SU-DHL-6 (cell line): ENCODE results near the gene NUP62.
"Not testable (repeated sequence)": the region's sequence is repeated elsewhere in the genome, so short reads cannot be mapped to it uniquely, and the experiment has no call there.

ENCODE experiments used
- H2AFZ ChIP-seq: fragments of 200-600 bp; sonication (generic); 2 replicates; pipeline ENCODE4 v1.6.1; 2014; ENCODE audit warnings: low read depth, mild to moderate bottlenecking, moderate library complexity, mixed read lengths, antibody characterized with exemption, low read length; ENCODE audit not compliant: severe bottlenecking
- H3F3A ChIP-seq: fragments of 200-600 bp; shearing (Covaris generic); 2 replicates; pipeline ENCODE4 v1.6.0; 2016; ENCODE audit warnings: antibody characterized with exemption, mild to moderate bottlenecking; ENCODE audit not compliant: insufficient read depth
- H3K27ac ChIP-seq: fragments of 200-600 bp; sonication (generic); 2 replicates; pipeline ENCODE4 v1.5.1; 2016; ENCODE audit warnings: low read depth, mild to moderate bottlenecking, low read length, moderate library complexity, mixed read lengths
- H3K27me3 ChIP-seq: fragments of 200-600 bp; sonication (generic), shearing (Covaris generic); 2 replicates; pipeline ENCODE4 v1.6.0; 2014; ENCODE audit warnings: mild to moderate bottlenecking, low read length
- H3K36me3 ChIP-seq: fragments of 200-600 bp; sonication (generic); 2 replicates; pipeline ENCODE4 v1.6.1; 2014; ENCODE audit warnings: mild to moderate bottlenecking, low read length, mixed read lengths
- H3K4me2 ChIP-seq: fragments of 300-600, 200-600 bp; shearing (Covaris generic), sonication (generic); 2 replicates; pipeline ENCODE4 v1.6.0; 2014; ENCODE audit warnings: low read length, low read depth, mild to moderate bottlenecking; ENCODE audit not compliant: poor library complexity, severe bottlenecking
- H3K4me3 ChIP-seq: fragments of 200-600 bp; sonication (generic); 2 replicates; pipeline ENCODE4 v1.5.1; 2014; ENCODE audit warnings: antibody characterized with exemption, low read length, mild to moderate bottlenecking, mixed read lengths; ENCODE audit not compliant: insufficient read depth, poor library complexity, severe bottlenecking
- H3K79me2 ChIP-seq: fragments of 200-600 bp; sonication (generic); 2 replicates; pipeline ENCODE4 v1.6.1; 2014; ENCODE audit warnings: mild to moderate bottlenecking, low read length, moderate library complexity; ENCODE audit not compliant: insufficient read depth
- H3K9ac ChIP-seq: fragments of 200-600 bp; sonication (generic); 2 replicates; pipeline ENCODE4 v1.7.0; 2014; ENCODE audit warnings: mild to moderate bottlenecking, low read length
- H3K9me2 ChIP-seq: fragments of 200-600 bp; sonication (generic); replicated peaks from 2 replicates; pipeline ENCODE4 v1.6.1; 2014; ENCODE audit warnings: low read length; ENCODE audit not compliant: insufficient read depth
- H3K9me3 ChIP-seq: fragments of 200-600 bp; sonication (generic); 2 replicates; pipeline ENCODE4 v1.6.1; 2014; ENCODE audit warnings: low read length, mixed read lengths; ENCODE audit not compliant: insufficient read depth
- H4K20me1 ChIP-seq: fragments of 200-600 bp; sonication (generic); 2 replicates; pipeline ENCODE4 v1.6.1; 2014; ENCODE audit warnings: low read depth, mild to moderate bottlenecking, antibody characterized with exemption, low read length, moderate library complexity, mixed read lengths
- CTCF ChIP-seq: fragments of 200-600 bp; sonication (generic); IDR thresholded peaks from one replicate; pipeline ENCODE4 v1.5.1; 2017; ENCODE audit warnings: antibody characterized with exemption, mild to moderate bottlenecking, low read length, moderate library complexity; ENCODE audit not compliant: insufficient read depth, poor library complexity, severe bottlenecking
- EZH2phosphoT487 ChIP-seq: fragments of 200-600 bp; sonication (generic), shearing (Covaris generic); conservative IDR thresholded peaks from 2 replicates; pipeline ENCODE4 v1.6.1; 2018; ENCODE audit warnings: mild to moderate bottlenecking, antibody characterized with exemption, low read length, moderate library complexity, mixed read lengths

The NUP62 gene

GRCh38 chr19:49968279-49968922 lies 39.1 kb upstream of the NUP62 start:
- H4K20me1 ChIP-seq: no peaks in the 10 kb centered on the region
- H3K9me2 ChIP-seq: no peaks in the 10 kb centered on the region
- H2AFZ ChIP-seq: no peak overlapping the region
- H3K4me2 ChIP-seq: no peak overlapping the region
- no peak overlapping the region for H3K4me3 ChIP-seq
- no peaks in the 10 kb centered on the region for H3K79me2 ChIP-seq
- H3K27me3 ChIP-seq: no peaks in the 10 kb centered on the region
- no peaks in the 10 kb centered on the region for H3K36me3 ChIP-seq
- H3K27ac ChIP-seq: no peak overlapping the region
- no peaks in the 10 kb centered on the region for H3K9me3 ChIP-seq
- no peak overlapping the region for H3K9ac ChIP-seq
- no peak for TF ChIP-seq CTCF
- no peak for TF ChIP-seq EZH2phosphoT487
- no peaks in the 10 kb centered on the region for H3F3A ChIP-seq

- H4K20me1 ChIP-seq, H3K9ac ChIP-seq, H3K4me2 ChIP-seq, H3K36me3 ChIP-seq, H3F3A ChIP-seq, H3K27ac ChIP-seq, H3K9me3 ChIP-seq, H3K27me3 ChIP-seq, H3K4me3 ChIP-seq, H2AFZ ChIP-seq, H3K79me2 ChIP-seq, H3K9me2 ChIP-seq: not testable (repeated sequence)
Measured at GRCh38 chr19:49960980-49961379, 31.7 kb upstream of the NUP62 start, which contains the start of gene SIGLEC11. Gene SIGLEC11, minus strand, starts transcription at chr19:49961172. Its CDS starts 91 bp downstream, at chr19:49961081.

GRCh38 chr19:49959892-49960291 lies 30.6 kb upstream of the NUP62 start:
- H3K9me3 ChIP-seq, H4K20me1 ChIP-seq, H3K27me3 ChIP-seq, H3K27ac ChIP-seq, H3F3A ChIP-seq, H3K4me3 ChIP-seq, H3K79me2 ChIP-seq, H3K9me2 ChIP-seq, H3K4me2 ChIP-seq, H2AFZ ChIP-seq, H3K36me3 ChIP-seq, H3K9ac ChIP-seq: not testable (repeated sequence)

- H3K9me2 ChIP-seq, H3K79me2 ChIP-seq, H3K4me2 ChIP-seq, H3K27ac ChIP-seq, H3K36me3 ChIP-seq, H3K9me3 ChIP-seq, H2AFZ ChIP-seq, H3K4me3 ChIP-seq, H4K20me1 ChIP-seq, H3K9ac ChIP-seq, H3K27me3 ChIP-seq, H3F3A ChIP-seq: not testable (repeated sequence)
Measured at GRCh38 chr19:49958596-49958995, 29.3 kb upstream of the NUP62 start.

- not testable (repeated sequence) for H2AFZ ChIP-seq, H3K4me3 ChIP-seq, H3K9me3 ChIP-seq, H4K20me1 ChIP-seq, H3K9ac ChIP-seq, H3K27ac ChIP-seq, H3K4me2 ChIP-seq, H3K9me2 ChIP-seq, H3K79me2 ChIP-seq, H3K27me3 ChIP-seq, H3F3A ChIP-seq, H3K36me3 ChIP-seq
Measured at GRCh38 chr19:49958144-49958543, 28.8 kb upstream of the NUP62 start.
